ENCODE results near the gene CD34.
"Not testable (repeated sequence)": the region's sequence is repeated elsewhere in the genome, so short reads cannot be mapped to it uniquely, and the experiment has no call there.

CD34 gene

DNA sequence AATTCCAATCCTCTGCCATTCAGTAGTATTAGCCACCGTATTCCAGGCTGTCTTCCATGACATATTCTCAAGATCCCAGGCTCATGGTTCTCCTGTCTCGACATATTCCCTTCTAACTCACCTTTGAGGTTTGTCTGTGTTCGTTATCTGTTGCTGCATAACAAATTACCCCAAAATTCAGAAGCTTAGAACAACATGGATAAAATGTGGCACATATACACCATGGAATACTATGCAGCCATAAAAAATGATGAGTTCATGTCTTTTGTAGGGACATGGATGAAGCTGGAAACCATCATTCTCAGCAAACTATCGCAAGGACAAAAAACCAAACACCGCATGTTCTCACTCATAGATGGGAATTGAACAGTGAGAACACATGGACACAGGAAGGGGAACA is 33.0 kb downstream of the CD34 start:
- not testable (repeated sequence) for DNase-seq (ENCODE audit: low spot score); FAIRE-seq

DNA sequence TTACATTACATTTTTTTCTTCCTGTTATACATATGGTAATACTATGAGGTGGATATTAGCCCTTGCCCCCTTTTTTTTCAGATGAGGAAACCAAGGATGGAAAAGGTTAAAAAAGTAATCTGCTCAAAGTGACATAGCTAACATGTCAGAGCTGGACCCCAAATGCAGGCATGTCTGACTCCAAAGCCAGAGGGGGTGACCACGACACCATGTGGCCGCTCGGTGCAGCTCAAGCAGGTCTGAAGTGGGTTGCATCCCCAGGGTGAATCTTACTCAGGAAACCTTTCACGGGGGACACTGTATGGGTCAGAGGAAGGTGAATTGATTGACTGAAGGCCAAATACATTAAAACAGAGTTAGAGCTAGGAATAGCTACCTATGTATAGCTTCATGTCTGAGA is 34.8 kb downstream of the CD34 start:
- DNase-seq (ENCODE audit: low spot score), result no peak
- no peak for FAIRE-seq

- no peak for FAIRE-seq
- no peak for DNase-seq (ENCODE audit: low spot score)
Observed at GRCh38 chr1:207875532-207875931, 35.4 kb downstream of the CD34 start.

DNA sequence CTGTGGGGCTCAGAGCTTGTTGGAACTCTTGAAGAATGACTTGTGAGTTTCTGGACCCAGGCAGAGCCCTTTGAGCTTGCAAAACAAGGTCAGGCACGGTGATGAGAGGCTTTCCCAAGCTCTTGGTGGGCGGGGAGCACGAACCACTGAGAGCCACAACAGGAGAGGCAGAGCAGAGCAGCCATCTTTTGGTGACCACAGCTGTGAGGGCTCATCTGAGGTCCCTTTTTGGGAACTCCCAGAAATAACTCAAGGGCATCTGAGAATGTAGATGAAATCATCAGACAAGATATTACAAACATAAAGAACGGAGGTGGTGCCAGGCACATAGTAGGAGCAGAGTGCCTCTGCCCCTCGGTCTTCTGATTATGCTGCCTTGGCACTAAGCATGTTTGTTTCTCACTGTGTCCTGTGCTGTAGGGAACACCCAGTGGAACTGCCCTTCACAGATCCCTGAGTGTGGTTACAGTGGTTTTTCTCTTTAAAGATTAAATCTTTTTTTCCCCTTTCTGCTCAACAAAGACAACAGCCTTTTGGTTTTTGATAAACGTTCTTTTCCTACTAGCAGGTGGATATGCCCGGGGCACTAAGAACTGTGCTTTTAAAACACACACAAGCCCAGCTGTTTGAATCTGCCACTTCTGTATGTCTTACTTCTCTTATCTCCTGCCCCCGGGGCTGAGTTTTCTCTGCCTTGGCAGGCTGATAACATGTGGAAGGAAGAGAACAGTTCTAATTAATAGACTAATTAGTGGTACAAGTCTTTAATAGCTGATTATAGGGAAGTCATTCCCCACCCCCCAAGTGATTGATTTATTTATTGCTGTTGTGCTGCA is 37.7 kb downstream of the CD34 start:
- no peak for DNase-seq (ENCODE audit: low spot score)
- FAIRE-seq, result no peak

DNA sequence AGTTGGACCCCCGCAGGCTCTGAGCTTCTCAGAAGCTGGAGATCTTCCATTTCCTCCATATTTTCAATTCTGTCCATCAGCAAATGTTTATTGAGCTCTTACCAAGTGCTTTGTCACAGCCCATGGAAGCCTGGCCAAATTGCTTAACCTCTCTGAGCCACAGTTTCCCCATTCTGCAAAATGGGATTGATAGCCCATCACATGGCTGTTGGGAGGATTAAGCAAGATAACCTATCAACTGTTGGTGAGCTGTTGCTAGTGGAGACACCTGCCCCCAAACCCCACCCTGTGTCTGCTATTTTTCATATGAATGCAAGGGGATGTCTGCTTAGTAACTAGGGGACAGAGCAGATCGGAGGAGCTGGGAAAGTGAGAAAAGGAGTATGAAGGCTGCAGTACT is 38.3 kb downstream of the CD34 start:
- no peak for FAIRE-seq
- no peak for DNase-seq (ENCODE audit: low spot score)

DNA sequence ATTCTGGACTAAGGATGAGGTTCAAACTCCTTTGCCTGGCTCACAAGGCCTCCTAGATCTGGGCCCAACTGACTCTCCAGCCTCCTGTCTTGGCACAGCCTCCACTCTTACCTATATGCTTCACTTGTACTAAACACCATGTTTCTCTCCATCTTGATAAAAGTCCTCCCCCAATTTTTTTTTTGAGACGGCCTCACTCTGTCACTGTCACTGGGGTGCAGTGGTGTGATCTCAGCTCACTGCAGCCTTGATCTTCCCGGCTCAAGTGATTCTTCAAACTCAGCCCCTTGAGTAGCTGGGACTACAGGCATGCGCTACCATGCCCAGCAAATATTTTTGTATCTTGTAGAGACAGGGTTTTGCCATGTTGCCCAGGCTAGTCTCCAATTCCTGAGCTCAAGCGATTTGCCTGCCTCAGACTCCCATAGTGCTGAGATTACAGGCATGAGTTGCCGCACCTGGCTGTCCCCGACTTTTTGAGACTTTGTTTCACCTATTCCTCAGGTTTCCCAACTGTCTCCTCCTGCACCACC is 39.7 kb downstream of the CD34 start:
- FAIRE-seq (no peak), DNase-seq (ENCODE audit: low spot score) (no peak)

DNA sequence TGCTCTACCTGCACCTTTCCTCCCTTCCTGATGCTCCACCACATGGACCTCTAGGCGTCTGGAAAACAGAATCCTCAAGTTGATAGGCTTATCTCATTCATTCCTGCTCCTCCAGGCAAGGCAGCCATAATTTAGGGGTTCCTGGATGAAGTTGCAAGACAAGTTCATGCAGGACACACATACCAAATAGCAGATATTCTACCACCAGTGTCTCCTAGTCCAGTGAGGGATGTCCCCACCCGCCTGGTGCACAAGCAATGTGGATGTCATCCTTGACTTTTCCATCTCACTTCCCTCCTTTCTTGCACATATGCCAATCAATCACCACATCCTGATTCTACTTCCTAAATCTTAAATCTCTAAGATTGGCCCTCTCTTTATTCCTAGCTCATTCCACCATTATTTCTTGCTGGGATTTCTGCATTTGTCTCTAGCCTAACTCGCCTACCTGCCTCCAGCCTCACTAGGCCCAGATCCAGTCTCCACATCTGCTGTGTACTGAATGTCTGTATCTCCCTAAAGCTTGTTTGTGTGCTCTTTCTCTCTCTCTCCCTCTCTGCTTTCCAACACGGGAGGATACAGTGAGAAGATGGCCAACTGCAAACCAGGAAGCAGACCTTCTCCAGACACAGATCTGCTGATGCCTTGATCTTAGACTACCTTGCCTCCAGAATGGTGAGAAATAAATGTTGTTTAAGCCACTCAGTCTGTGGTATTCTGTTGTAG is 40.5 kb downstream of the CD34 start:
- DNase-seq (ENCODE audit: low spot score) (no peak), FAIRE-seq (no peak)

- FAIRE-seq (no peak), DNase-seq (ENCODE audit: low spot score) (no peak)
Observed at GRCh38 chr1:207869859-207870258, 41.1 kb downstream of the CD34 start.

- DNase-seq (ENCODE audit: low spot score), result peak; percentile 91
Observed at GRCh38 chr1:207868774-207869721, 41.9 kb downstream of the CD34 start.

GRCh38 chr1:207868251-207868773 is 42.6 kb downstream of the CD34 start:
- DNase-seq (ENCODE audit: low spot score), result peak; percentile 27
- FAIRE-seq, result no peak

More at GRCh38 chr1:207868774-207869721, 41.9 kb downstream of the CD34 start:
- no peak for FAIRE-seq

GRCh38 chr1:207867136-207868109 is 43.5 kb downstream of the CD34 start:
- DNase-seq (ENCODE audit: low spot score) (no peak), FAIRE-seq (no peak)

- FAIRE-seq, result no peak
Observed at GRCh38 chr1:207866471-207867135, 44.3 kb downstream of the CD34 start.

DNA sequence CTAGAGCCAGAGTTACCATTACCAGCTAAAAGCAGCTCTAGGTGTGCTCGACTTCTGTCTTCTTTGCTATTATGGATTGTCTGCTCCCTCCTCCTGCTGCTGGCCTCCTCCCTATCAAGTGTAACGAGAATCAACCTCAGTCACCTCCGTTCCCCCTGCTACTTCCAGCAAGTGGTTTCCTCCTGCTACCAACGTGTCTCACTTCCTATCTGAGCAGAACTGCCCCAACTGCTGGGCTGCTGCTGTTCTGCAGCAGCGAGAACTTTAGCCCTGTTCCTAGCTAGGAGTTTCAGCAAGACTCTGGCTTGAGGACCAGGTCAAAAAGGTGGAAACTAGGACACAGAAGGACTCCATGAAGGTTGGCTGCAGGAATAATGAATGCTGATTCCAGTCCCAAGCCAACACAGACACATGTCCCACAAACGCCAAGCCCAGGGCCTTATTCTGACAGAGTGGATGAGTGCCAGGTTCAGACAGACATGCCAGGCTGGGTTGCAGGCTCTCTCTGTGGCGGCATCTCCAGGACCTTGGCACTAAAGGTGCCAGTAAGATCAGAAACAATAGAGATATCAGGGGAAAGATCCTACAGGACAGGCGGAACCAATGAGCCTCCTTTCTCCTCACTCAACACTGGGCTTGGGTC is 46.9 kb downstream of the CD34 start:
- FAIRE-seq, result no peak
- DNase-seq (ENCODE audit: low spot score), result no peak

More at GRCh38 chr1:207866471-207867135, 44.3 kb downstream of the CD34 start:
- DNase-seq (ENCODE audit: low spot score), result no peak

DNA sequence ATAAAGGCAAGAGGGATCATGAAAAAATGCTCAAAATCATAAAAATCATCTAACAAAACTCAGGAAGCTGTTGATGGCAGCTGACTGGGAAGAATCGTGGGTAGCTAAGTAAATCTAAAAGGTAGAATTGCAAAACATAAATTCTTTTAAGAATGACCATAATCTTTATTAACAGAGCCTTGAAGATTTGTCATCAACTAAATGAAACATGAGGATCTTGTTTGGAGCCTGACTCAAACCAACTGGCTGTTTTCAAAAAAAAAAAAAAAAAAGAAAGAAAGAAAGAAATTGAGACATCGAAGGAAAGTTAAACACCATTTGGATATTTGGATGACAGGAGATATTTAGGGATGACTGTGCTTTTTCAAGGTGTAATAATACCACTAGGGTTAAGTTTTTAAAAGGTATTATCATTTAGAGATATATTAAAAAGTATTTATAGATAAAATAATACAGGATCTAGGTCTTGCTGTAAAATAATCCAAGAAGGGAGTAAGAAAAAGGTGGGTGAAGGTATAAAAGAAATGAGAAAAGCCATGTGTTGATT is 48.6 kb downstream of the CD34 start:
- DNase-seq (ENCODE audit: low spot score) (no peak), FAIRE-seq (no peak)

DNA sequence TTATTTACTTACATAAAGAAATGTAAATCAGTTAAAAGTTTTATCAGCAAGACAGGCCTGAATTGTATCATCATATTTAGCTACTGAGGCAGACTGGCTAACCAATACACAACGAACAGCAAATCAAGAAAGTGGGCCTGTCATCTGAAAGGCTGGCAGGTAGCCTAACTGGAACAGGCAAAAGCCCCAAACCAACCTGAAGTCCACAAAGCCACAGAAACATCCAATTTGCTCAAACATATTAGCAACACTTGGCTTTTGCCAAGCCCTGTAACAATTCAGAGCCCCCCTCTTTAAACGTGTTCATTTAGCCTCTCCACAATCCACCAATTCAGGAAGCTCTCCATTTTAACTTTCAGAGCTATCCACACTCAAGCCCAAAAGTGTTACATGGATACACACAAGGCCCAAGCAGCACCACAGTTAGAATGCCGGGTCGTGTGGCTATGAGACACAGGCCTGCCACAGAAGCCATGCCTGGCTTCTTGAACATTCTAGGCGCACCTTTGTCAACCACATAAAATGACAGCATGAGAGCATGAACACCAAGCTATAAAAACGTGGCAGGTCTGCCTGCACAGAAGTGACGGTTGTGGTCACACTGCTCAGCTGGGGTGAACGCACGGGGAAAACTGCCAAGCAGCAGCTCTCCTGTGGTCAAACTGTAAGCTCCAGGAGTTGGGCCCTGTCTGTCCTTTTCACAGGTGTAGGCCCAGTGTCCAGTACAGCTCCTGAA is 49.3 kb downstream of the CD34 start:
- FAIRE-seq (no peak), DNase-seq (ENCODE audit: low spot score) (no peak)

DNA sequence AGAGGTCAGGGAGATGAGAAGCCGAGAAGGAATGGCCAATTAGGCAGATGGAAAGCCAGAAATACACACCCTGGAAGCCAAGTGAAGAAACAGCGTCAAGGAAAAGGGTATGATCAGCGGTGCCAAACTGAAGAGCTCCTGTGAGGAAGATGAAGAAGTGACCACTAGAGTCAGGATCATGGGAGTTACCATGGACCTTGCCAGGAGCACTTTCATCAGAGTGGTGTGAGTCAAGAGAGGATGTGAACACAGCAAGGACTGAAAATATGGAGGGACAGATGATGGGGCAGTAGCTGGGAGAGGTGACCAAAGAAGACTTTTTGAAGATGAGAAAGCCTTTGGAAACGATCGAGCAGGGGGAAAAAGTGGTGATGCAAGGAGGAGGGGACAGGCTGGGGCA is 50.4 kb downstream of the CD34 start:
- DNase-seq (ENCODE audit: low spot score), result no peak
- FAIRE-seq, result no peak

GRCh38 chr1:207858806-207859205 is 52.1 kb downstream of the CD34 start:
- DNase-seq (ENCODE audit: low spot score) (no peak), FAIRE-seq (no peak)

DNA sequence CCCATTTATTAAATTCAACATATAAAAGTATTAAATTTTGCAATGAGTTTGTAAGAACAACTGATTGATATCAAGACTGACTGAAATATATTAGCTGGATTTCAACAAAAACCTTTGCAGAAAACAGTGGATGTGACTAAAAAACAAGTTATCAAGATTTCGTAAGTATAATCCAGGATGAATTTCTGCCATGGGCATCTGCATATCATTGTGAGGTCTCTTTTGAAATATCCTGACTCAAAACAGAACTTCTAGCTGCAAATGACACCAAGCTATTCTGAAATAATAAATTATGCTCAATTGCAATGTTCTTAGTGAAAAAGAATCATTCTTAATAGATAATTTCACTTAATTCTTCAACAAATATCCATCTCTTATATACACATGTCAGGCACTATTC is 52.6 kb downstream of the CD34 start:
- DNase-seq (ENCODE audit: low spot score) (no peak), FAIRE-seq (no peak)
